H9 (cell line): ENCODE results near the gene CDH13. TPM values are rescaled to one million over a fixed set of nuclear protein-coding genes. Genes with fewer than 3 reads are reported as not detected.

Experiments
- DNase-seq: peaks from one replicate; pipeline ENCODE4 v3.0.0-alpha.2; 2017
- H2AFZ ChIP-seq: one replicate; pipeline ENCODE4 v1.6.1; 2013; ENCODE audit warnings: mild to moderate bottlenecking, low read length, control low read depth, moderate library complexity
- H2AK5ac ChIP-seq: 2 replicates; pipeline ENCODE4 v1.6.1; 2013; ENCODE audit warnings: low read length, control low read depth, mixed read lengths; ENCODE audit not compliant: insufficient read length
- H2BK120ac ChIP-seq: one replicate; pipeline ENCODE4 v1.6.1; 2013; ENCODE audit warnings: low read depth, mild to moderate bottlenecking, low read length, control low read depth, inconsistent platforms; ENCODE audit not compliant: poor library complexity, severe bottlenecking
- H2BK12ac ChIP-seq: 2 replicates; pipeline ENCODE4 v1.6.1; 2013; ENCODE audit warnings: low read length, control low read depth, mixed read lengths, low read depth; ENCODE audit not compliant: insufficient read length
- H2BK15ac ChIP-seq: 2 replicates; pipeline ENCODE4 v1.6.1; 2013; ENCODE audit warnings: low read depth, low read length, control low read depth
- H2BK20ac ChIP-seq: one replicate; pipeline ENCODE4 v1.6.1; 2013; ENCODE audit warnings: low read depth, mild to moderate bottlenecking, low read length, control low read depth, inconsistent platforms; ENCODE audit not compliant: poor library complexity, severe bottlenecking
- H2BK5ac ChIP-seq: 2 replicates; pipeline ENCODE4 v1.6.1; 2013; ENCODE audit warnings: low read length, control low read depth, mixed read lengths; ENCODE audit not compliant: insufficient read length
- H3K14ac ChIP-seq: 2 replicates; pipeline ENCODE4 v1.6.1; 2013; ENCODE audit warnings: low read length, control low read depth; ENCODE audit not compliant: insufficient read depth
- H3K18ac ChIP-seq: 2 replicates; pipeline ENCODE4 v1.6.1; 2013; ENCODE audit warnings: low read depth, mild to moderate bottlenecking, mixed read lengths, low read length, control low read depth; ENCODE audit not compliant: insufficient read length
- H3K23ac ChIP-seq: 2 replicates; pipeline ENCODE4 v1.6.1; 2013; ENCODE audit warnings: low read length, control low read depth, mixed read lengths, low read depth; ENCODE audit not compliant: insufficient read length
- H3K23me2 ChIP-seq: 2 replicates; pipeline ENCODE4 v1.6.1; 2013; ENCODE audit warnings: low read depth, mild to moderate bottlenecking, mixed read lengths, low read length, control low read depth; ENCODE audit not compliant: insufficient read length, poor library complexity, severe bottlenecking
- H3K27ac ChIP-seq: 2 replicates; pipeline ENCODE4 v1.5.1; 2013; ENCODE audit warnings: low read length, control low read depth, mixed read lengths, low read depth; ENCODE audit not compliant: insufficient read length
- H3K27me3 ChIP-seq: 2 replicates; pipeline ENCODE4 v1.6.1; 2013; ENCODE audit warnings: low read length, control low read depth, inconsistent platforms; ENCODE audit not compliant: insufficient read depth
- H3K4ac ChIP-seq: 2 replicates; pipeline ENCODE4 v1.6.1; 2013; ENCODE audit warnings: low read depth, mild to moderate bottlenecking, control low read depth, inconsistent platforms, low read length, moderate library complexity
- H3K4me1 ChIP-seq: 2 replicates; pipeline ENCODE4 v1.6.1; 2013; ENCODE audit warnings: low read length, control low read depth, inconsistent platforms; ENCODE audit not compliant: insufficient read depth
- H3K4me2 ChIP-seq: 2 replicates; pipeline ENCODE4 v1.6.1; 2013; ENCODE audit warnings: low read length, control low read depth, mixed read lengths; ENCODE audit not compliant: insufficient read length, insufficient read depth
- H3K56ac ChIP-seq: 2 replicates; pipeline ENCODE4 v1.6.1; 2013; ENCODE audit warnings: low read depth, mild to moderate bottlenecking, mixed read lengths, low read length, control low read depth; ENCODE audit not compliant: insufficient read length
- H3K79me1 ChIP-seq: 2 replicates; pipeline ENCODE4 v1.6.1; 2013; ENCODE audit warnings: low read depth, mild to moderate bottlenecking, moderate library complexity, low read length, control low read depth, inconsistent platforms; ENCODE audit not compliant: insufficient read depth, poor library complexity, severe bottlenecking
- H3K79me2 ChIP-seq: 2 replicates; pipeline ENCODE4 v1.6.1; 2013; ENCODE audit warnings: low read length, control low read depth, inconsistent platforms; ENCODE audit not compliant: insufficient read depth
- H3K9ac ChIP-seq: 2 replicates; pipeline ENCODE4 v1.6.1; 2013; ENCODE audit warnings: low read length, control low read depth, mixed read lengths; ENCODE audit not compliant: insufficient read length; ENCODE audit errors: extremely low read depth
- H3K9me3 ChIP-seq: one replicate; pipeline ENCODE4 v1.6.1; 2013; ENCODE audit warnings: low read depth, low read length, inconsistent platforms; ENCODE audit not compliant: control insufficient read depth
- H3T11ph ChIP-seq: one replicate; pipeline ENCODE4 v1.6.1; 2013; ENCODE audit warnings: mild to moderate bottlenecking, low read length, control low read depth, inconsistent platforms
- H4K20me1 ChIP-seq: one replicate; pipeline ENCODE4 v1.6.1; 2013; ENCODE audit not compliant: control insufficient read depth, insufficient read length, insufficient read depth
- H4K5ac ChIP-seq: 2 replicates; pipeline ENCODE4 v1.6.1; 2013; ENCODE audit warnings: low read depth, mild to moderate bottlenecking, mixed read lengths, low read length, control low read depth; ENCODE audit not compliant: insufficient read length
- H4K8ac ChIP-seq: replicated peaks from 2 replicates; pipeline ENCODE4 v1.6.1; 2013; ENCODE audit warnings: low read length, control low read depth, mixed read lengths, low read depth; ENCODE audit not compliant: insufficient read length
- H4K91ac ChIP-seq: 2 replicates; pipeline ENCODE4 v1.6.1; 2013; ENCODE audit warnings: low read depth, mild to moderate bottlenecking, moderate library complexity, mixed read lengths, low read length, control low read depth; ENCODE audit not compliant: insufficient read length
- H3K27ac Mint-ChIP-seq, 3 experiments: 2 replicates in 2 of 3; 3 replicates in 1 of 3; pipeline ENCODE4 v1.8.0; 2020 to 2021; ENCODE audit warnings: mixed read lengths in 3 of 3, mild to moderate bottlenecking in 1 of 3, moderate library complexity in 1 of 3
- H3K27me3 Mint-ChIP-seq: 2 replicates; pipeline ENCODE4 v1.8.0; 2021; ENCODE audit warnings: low read depth, mild to moderate bottlenecking, moderate library complexity, mixed read lengths
- H3K36me3 Mint-ChIP-seq, 3 experiments: 2 replicates in 2 of 3; 3 replicates in 1 of 3; pipeline ENCODE4 v1.8.0; 2020 to 2021; ENCODE audit warnings: low read depth in 3 of 3, mixed read lengths in 3 of 3; ENCODE audit not compliant: insufficient read depth in 1 of 3
- H3K4me1 Mint-ChIP-seq, 2 experiments: 2 replicates each; pipeline ENCODE4 v1.8.0; 2020; ENCODE audit warnings: mixed read lengths in 2 of 2
- H3K4me3 Mint-ChIP-seq, 2 experiments: 2 replicates in 1 of 2; 3 replicates in 1 of 2; pipeline ENCODE4 v1.8.0; 2020 to 2021; ENCODE audit warnings: mild to moderate bottlenecking in 2 of 2, mixed read lengths in 2 of 2, moderate library complexity in 1 of 2
- H3K9me3 Mint-ChIP-seq, 2 experiments: 2 replicates in 1 of 2; 3 replicates in 1 of 2; pipeline ENCODE4 v1.8.0; 2020; ENCODE audit warnings: mild to moderate bottlenecking in 2 of 2, mixed read lengths in 2 of 2, moderate library complexity in 1 of 2
- WGBS: extraction: QIAGEN DNeasy Blood & Tissue Kit; methylation state at CpG from one replicate; pipeline ENCODE4 v1.1.7; 2013; ENCODE audit warnings: missing lambda C conversion rate, low lambda C conversion rate, mixed read lengths; ENCODE audit not compliant: insufficient read length; ENCODE audit errors: extremely low coverage; 5-methylcytosine and 5-hydroxymethylcytosine counted together
- total RNA-seq: library from RNA; stranded (reverse); gene quantifications from 2 replicates; pipeline ENCODE4 v1.2.1, GENCODE V29; 2021
- TF ChIP-seq, protein P1 (sequence below): fragments of 200-600 bp; sonication (generic); conservative IDR thresholded peaks from 3 replicates; pipeline ENCODE4 v1.8.0; 2021; ENCODE audit warnings: antibody characterized with exemption, mild to moderate bottlenecking

The CDH13 gene
- total RNA-seq, 1 experiment from 2014 or later, result 1.5 TPM

DNA sequence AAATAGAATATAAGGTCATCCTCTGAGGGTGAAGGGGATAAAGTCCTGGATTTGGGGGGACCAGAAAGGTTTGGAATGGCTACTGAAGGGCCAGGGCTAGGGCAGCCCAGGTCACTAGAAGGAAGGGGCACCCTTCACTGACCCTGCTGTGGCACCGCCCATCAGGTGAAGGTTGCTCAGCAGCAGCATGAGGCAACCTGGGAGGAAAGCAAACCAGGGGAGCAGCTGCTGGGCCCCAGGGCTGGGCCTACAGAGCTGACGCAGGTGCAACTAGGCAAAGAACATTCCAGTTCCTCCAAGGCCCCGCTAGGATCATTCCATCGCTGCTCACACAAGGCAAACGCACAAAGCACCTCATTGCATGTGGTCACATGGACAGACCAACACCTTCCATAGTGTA is 1177.6 kb downstream of the CDH13 start:
- Histone ChIP-seq H3K23me2 (peaks cover 3% of the 10 kb centered on the region), H2BK20ac (no peak overlapping the region), H2AFZ (no peak overlapping the region), H3K56ac (no peak overlapping the region), H4K5ac (no peak overlapping the region), H3K4me2 (no peak overlapping the region), H2BK120ac (no peak overlapping the region), H3K4me1 (peaks cover 17% of the 10 kb centered on the region), H3K23ac (no peak overlapping the region), H3K27ac (no peak overlapping the region), H3K14ac (no peak overlapping the region), H4K20me1 (peaks cover 2% of the 10 kb centered on the region), H4K8ac (no peak overlapping the region), H2BK5ac (no peak overlapping the region), H3K79me2 (peaks cover 8% of the 10 kb centered on the region; the same call in 1 of the 2 replicates), H3K4ac (no peak overlapping the region), H2AK5ac (no peak overlapping the region), H4K91ac (no peak overlapping the region), H2BK12ac (no peak overlapping the region), H3T11ph (no peak overlapping the region), H3K9me3 (no peaks in the 10 kb centered on the region), H3K27me3 (no peaks in the 10 kb centered on the region), H2BK15ac (no peak overlapping the region), H3K18ac (no peak overlapping the region), H3K79me1 (peaks cover 4% of the 10 kb centered on the region), H3K9ac (no peak overlapping the region)
- TF ChIP-seq, protein P1, sequence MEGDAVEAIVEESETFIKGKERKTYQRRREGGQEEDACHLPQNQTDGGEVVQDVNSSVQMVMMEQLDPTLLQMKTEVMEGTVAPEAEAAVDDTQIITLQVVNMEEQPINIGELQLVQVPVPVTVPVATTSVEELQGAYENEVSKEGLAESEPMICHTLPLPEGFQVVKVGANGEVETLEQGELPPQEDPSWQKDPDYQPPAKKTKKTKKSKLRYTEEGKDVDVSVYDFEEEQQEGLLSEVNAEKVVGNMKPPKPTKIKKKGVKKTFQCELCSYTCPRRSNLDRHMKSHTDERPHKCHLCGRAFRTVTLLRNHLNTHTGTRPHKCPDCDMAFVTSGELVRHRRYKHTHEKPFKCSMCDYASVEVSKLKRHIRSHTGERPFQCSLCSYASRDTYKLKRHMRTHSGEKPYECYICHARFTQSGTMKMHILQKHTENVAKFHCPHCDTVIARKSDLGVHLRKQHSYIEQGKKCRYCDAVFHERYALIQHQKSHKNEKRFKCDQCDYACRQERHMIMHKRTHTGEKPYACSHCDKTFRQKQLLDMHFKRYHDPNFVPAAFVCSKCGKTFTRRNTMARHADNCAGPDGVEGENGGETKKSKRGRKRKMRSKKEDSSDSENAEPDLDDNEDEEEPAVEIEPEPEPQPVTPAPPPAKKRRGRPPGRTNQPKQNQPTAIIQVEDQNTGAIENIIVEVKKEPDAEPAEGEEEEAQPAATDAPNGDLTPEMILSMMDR, result no peak
- peaks cover 4 to 8% (median 6%) of the 10 kb centered on the region in 3 experiments; a peak in 6 of 7 replicates for H3K36me3 Mint-ChIP-seq
- H3K4me3 Mint-ChIP-seq, result no peak overlapping the region
- 0 out of 2 replicates have a peak, but pooled peaks cover 1% of the 10 kb centered on the region for H3K27me3 Mint-ChIP-seq
- no peaks in the 10 kb centered on the region; a peak in 1 of 5 replicates for H3K9me3 Mint-ChIP-seq
- peaks cover 36 to 40% of the 10 kb centered on the region in 2 experiments for H3K4me1 Mint-ChIP-seq
- H3K27ac Mint-ChIP-seq, result peak overlapping the region in 1 of 3 experiments; percentile 92; a peak in 1 of 7 replicates
- DNase-seq, result no peak
- no CpG with 5 or more reads among the region's 5 CpGs for WGBS
